GM12892 (cell line): ENCODE data around the gene MTUS2.
"Not testable (repeated sequence)": the region's sequence is repeated elsewhere in the genome, so short reads cannot be mapped to it uniquely, and the experiment has no call there.

ENCODE experiments used
- POLR2A ChIP-seq: IDR thresholded peaks from 2 replicates; pipeline ENCODE4 v1.6.1; 2011; ENCODE audit warnings: low read depth, low read length, control low read depth
- POLR2AphosphoS5 ChIP-seq: IDR thresholded peaks from 2 replicates; pipeline ENCODE4 v1.6.1; 2011; ENCODE audit warnings: low read depth, low read length, control low read depth

DNA sequence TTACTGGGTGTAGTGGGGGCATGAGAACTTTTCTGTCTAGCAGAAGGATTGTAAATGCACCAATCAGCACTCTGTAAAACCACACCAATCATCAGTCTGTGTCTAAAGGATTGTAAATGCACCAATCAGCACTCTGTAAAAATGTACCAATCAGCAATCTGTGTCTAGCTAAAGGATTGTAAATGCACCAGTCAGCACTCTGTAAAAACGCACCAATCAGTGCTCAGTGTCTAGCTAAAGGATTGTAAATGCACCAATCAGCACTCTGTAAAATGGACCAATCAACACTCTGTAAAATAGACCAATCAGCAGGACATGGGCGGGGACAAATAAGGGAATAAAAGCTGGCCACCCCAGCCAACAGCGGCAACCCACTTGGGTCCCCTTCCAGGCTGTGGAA lies 170.2 kb downstream of the MTUS2 start:
- TF ChIP-seq POLR2A, POLR2AphosphoS5: not testable (repeated sequence)
